Lung (tissue), 12 donors: ENCODE results near the gene LRRC1. TPM values are rescaled to one million over a fixed set of nuclear protein-coding genes. Genes with fewer than 3 reads are reported as not detected.

Experiments used
- ATAC-seq: fragments of 200-7000 bp; cut with Tn5 transposase; one replicate; pipeline ENCODE4 v1.9.1; 2020; ENCODE audit warnings: moderate number of reproducible peaks; ENCODE audit not compliant: insufficient read depth, low FRiP score
- DNase-seq, 3 donors: peaks; one replicate each; pipeline ENCODE4 v3.0.0-alpha.2; 2013 to 2017
- H3K27ac ChIP-seq, 2 donors: one replicate each; pipeline ENCODE4 v1.5.1; 2013; ENCODE audit warnings: mild to moderate bottlenecking in 2 of 2, moderate library complexity in 2 of 2, control low read depth in 1 of 2, inconsistent platforms in 1 of 2, low read depth in 1 of 2, low read length in 1 of 2
- H3K27me3 ChIP-seq, 3 donors: one replicate each; pipeline ENCODE4 v1.5.1; 2013; ENCODE audit warnings: low read length in 2 of 3; ENCODE audit not compliant: control insufficient read depth in 3 of 3, insufficient read depth in 3 of 3
- H3K36me3 ChIP-seq, 4 donors: one replicate each; pipeline ENCODE4 v1.5.1; 2013; ENCODE audit warnings: low read length in 4 of 4, mild to moderate bottlenecking in 1 of 4, moderate library complexity in 1 of 4; ENCODE audit not compliant: control insufficient read depth in 4 of 4, insufficient read depth in 4 of 4
- H3K4me1 ChIP-seq, 5 donors: one replicate each; pipeline ENCODE4 v1.5.1; 2013; ENCODE audit warnings: low read length in 5 of 5, mild to moderate bottlenecking in 2 of 5, moderate library complexity in 1 of 5; ENCODE audit not compliant: control insufficient read depth in 5 of 5, insufficient read depth in 5 of 5
- H3K4me3 ChIP-seq: one replicate; pipeline ENCODE4 v1.5.1; 2013; ENCODE audit warnings: mild to moderate bottlenecking, control low read depth, moderate library complexity
- H3K9ac ChIP-seq, 2 donors: one replicate each; pipeline ENCODE4 v1.5.1; 2013; ENCODE audit warnings: low read length in 2 of 2, control low read depth in 1 of 2; ENCODE audit not compliant: insufficient read depth in 1 of 2
- H3K9me3 ChIP-seq, 4 donors: one replicate each; pipeline ENCODE4 v1.5.1; 2013; ENCODE audit warnings: low read length in 3 of 4, mild to moderate bottlenecking in 1 of 4, moderate library complexity in 1 of 4; ENCODE audit not compliant: control insufficient read depth in 4 of 4, insufficient read depth in 3 of 4
- CTCF ChIP-seq: IDR thresholded peaks from 2 replicates; pipeline ENCODE4 v1.5.1; 2012; ENCODE audit warnings: mild to moderate bottlenecking; ENCODE audit errors: control extremely low read depth, extremely low read depth
- WGBS, 2 donors: extraction: QIAGEN DNeasy Blood & Tissue Kit; methylation state at CpG; one replicate each; pipeline ENCODE4 v1.1.7; 2013; 5-methylcytosine and 5-hydroxymethylcytosine counted together
- polyA plus RNA-seq, 2 donors: library from polyadenylated mRNA; stranded (reverse); fragments of 200-250 nt; gene quantifications; one replicate each; pipeline ENCODE4 v1.2.1, GENCODE V29; 2013
- total RNA-seq, 2 donors: library from RNA; depleted of rRNA in 1 of 2; stranded (reverse); fragments of >200 nt in 1 of 2; gene quantifications; one replicate each; pipeline ENCODE4 v1.2.1, GENCODE V29; 2014 to 2021
- donor health status: control.
- donor health status: control.
- donor health status: Bipolar disorder and iron deficiency.
- donor health status: healthy.
- donor health status: DM: yes; HTN: yes; CAD: no.

LRRC1 gene
- total and polyA plus RNA-seq, 4 donors, result 4.8 to 19.9 (median 9.9) TPM

GRCh38 chr6:53845280-53846195 is 50.7 kb downstream of the LRRC1 start:
- ATAC-seq, result no peak
- no peak for TF ChIP-seq CTCF
- no peaks in the 10 kb centered on the region for H3K27me3 ChIP-seq
- DNase-seq, result no peak
- no peaks in the 10 kb centered on the region for H3K4me1 ChIP-seq
- H3K36me3 ChIP-seq, result no peaks in the 10 kb centered on the region
- whole genome bisulfite sequencing, 2 donors, result 92 to 94% methylated on average over 9 of the region's 9 CpGs
- no peak overlapping the region for H3K27ac ChIP-seq
- H3K4me3 ChIP-seq, result no peak overlapping the region
- no peak overlapping the region for H3K9ac ChIP-seq
- H3K9me3 ChIP-seq, result no peaks in the 10 kb centered on the region

GRCh38 chr6:53846250-53846649 is 51.4 kb downstream of the LRRC1 start:
- Histone ChIP-seq H3K9me3 (no peaks in the 10 kb centered on the region), H3K9ac (no peak overlapping the region), H3K4me3 (no peak overlapping the region), H3K4me1 (no peaks in the 10 kb centered on the region), H3K27ac (no peak overlapping the region), H3K36me3 (no peaks in the 10 kb centered on the region), H3K27me3 (no peaks in the 10 kb centered on the region)
- DNase-seq (no peak), ATAC-seq (no peak)
- WGBS, 2 donors, result 89 to 92% methylated on average over 7 of the region's 7 CpGs
- TF ChIP-seq CTCF, result no peak

GRCh38 chr6:53847796-53848314 is 53.0 kb downstream of the LRRC1 start:
- H3K27me3 ChIP-seq, result no peaks in the 10 kb centered on the region
- ATAC-seq (no peak), DNase-seq (no peak)
- H3K9me3 ChIP-seq, result no peaks in the 10 kb centered on the region
- H3K4me1 ChIP-seq, result no peaks in the 10 kb centered on the region
- no peak overlapping the region for H3K27ac ChIP-seq
- H3K4me3 ChIP-seq, result no peak overlapping the region
- no peak for TF ChIP-seq CTCF
- no peak overlapping the region for H3K9ac ChIP-seq
- H3K36me3 ChIP-seq, result no peaks in the 10 kb centered on the region
- WGBS, 2 donors, result 83 to 86% methylated on average over 4 of the region's 4 CpGs
